Mammary epithelial cell (primary cell): ENCODE data around the gene MACROD1.

Experiments
- EZH2 ChIP-seq: IDR thresholded peaks from 2 replicates; pipeline ENCODE4 v1.6.1; 2012; ENCODE audit warnings: low read length, inconsistent platforms, borderline replicate concordance
- TF ChIP-seq, protein P1 (sequence below), 2 donors: IDR thresholded peaks in 1 of 2; conservative IDR thresholded peaks in 1 of 2; 2 replicates each; pipeline ENCODE4 v1.5.1; 2011 to 2012; ENCODE audit warnings: inconsistent platforms in 2 of 2, low read length in 2 of 2, mild to moderate bottlenecking in 2 of 2, control low read depth in 1 of 2, low read depth in 1 of 2; ENCODE audit not compliant: insufficient read depth in 1 of 2; ENCODE audit errors: extremely low read depth in 1 of 2

DNA sequence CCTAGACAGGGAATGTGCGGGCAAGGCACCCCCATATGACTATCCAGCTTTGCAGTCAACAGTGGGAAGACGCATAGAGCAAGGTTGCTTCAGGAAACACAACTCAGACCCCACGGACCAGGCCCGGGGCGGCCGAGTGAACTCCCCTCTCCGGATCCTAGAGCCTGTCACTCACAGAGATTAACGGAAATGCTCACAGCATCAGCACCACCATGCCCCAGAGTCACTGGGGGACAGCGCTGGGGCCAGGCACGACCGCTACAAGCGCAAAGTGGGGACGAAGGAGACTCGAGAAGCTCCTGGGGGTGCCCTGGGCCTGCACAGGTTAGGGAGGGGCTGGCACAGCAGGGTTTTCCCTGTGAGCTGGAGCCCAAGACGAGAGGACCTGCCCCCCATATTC, 15.9 kb downstream of the MACROD1 start:
- TF ChIP-seq EZH2: no peak
- TF ChIP-seq, protein P1, sequence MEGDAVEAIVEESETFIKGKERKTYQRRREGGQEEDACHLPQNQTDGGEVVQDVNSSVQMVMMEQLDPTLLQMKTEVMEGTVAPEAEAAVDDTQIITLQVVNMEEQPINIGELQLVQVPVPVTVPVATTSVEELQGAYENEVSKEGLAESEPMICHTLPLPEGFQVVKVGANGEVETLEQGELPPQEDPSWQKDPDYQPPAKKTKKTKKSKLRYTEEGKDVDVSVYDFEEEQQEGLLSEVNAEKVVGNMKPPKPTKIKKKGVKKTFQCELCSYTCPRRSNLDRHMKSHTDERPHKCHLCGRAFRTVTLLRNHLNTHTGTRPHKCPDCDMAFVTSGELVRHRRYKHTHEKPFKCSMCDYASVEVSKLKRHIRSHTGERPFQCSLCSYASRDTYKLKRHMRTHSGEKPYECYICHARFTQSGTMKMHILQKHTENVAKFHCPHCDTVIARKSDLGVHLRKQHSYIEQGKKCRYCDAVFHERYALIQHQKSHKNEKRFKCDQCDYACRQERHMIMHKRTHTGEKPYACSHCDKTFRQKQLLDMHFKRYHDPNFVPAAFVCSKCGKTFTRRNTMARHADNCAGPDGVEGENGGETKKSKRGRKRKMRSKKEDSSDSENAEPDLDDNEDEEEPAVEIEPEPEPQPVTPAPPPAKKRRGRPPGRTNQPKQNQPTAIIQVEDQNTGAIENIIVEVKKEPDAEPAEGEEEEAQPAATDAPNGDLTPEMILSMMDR (conservative IDR thresholded peaks at IDR 0.05 in 1 of 2, IDR thresholded peaks at IDR 0.05 in 1 of 2; ENCODE audit: extremely low read depth in 1 of 2, insufficient read depth in 1 of 2, low read depth in 1 of 2, low read length in 2 of 2): no peak
